Measurements from ENCODE around the gene CWC25.
"Not testable (repeated sequence)": the region's sequence is repeated elsewhere in the genome, so short reads cannot be mapped to it uniquely, and the experiment has no call there.

The CWC25 gene

GRCh38 chr17:38852771-38853291, 27.7 kb upstream of the CWC25 start:
- peak; percentile 23 for DNase-seq (ENCODE audit: low spot score)

- DNase-seq (ENCODE audit: low spot score) = no peak
Observed at GRCh38 chr17:38851434-38851833, 26.3 kb upstream of the CWC25 start.

GRCh38 chr17:38850374-38850773, 25.3 kb upstream of the CWC25 start:
- DNase-seq (ENCODE audit: low spot score) = no peak

GRCh38 chr17:38848939-38849605, 24.0 kb upstream of the CWC25 start:
- no peak for DNase-seq (ENCODE audit: low spot score)

- DNase-seq (ENCODE audit: low spot score) = no peak
Observed at GRCh38 chr17:38848557-38848891, 23.4 kb upstream of the CWC25 start.

- DNase-seq (ENCODE audit: low spot score) = no peak
Observed at GRCh38 chr17:38844261-38844757, 19.2 kb upstream of the CWC25 start.

GRCh38 chr17:38825762-38826247, 684 bp upstream of the CWC25 start:
- no peak for DNase-seq (ENCODE audit: low spot score)

GRCh38 chr17:38815576-38816193, 9.4 kb downstream of the CWC25 start:
- DNase-seq (ENCODE audit: low spot score) = peak; percentile 47

- no peak for DNase-seq (ENCODE audit: low spot score)
Observed at GRCh38 chr17:38809828-38810227, 15.3 kb downstream of the CWC25 start.

- no peak for DNase-seq (ENCODE audit: low spot score)
Observed at GRCh38 chr17:38800237-38800760, 24.8 kb downstream of the CWC25 start.

GRCh38 chr17:38799501-38800236, 25.5 kb downstream of the CWC25 start, which contains the start of gene PIP4K2B:
PIP4K2B (minus strand) TSS chr17:38799556; CDS start chr17:38799424, 132 bp downstream.
- peak; percentile 100 for DNase-seq (ENCODE audit: low spot score)

GRCh38 chr17:38798614-38799500, 26.3 kb downstream of the CWC25 start:
- peak; percentile 87 for DNase-seq (ENCODE audit: low spot score)

GRCh38 chr17:38797828-38798227, 27.3 kb downstream of the CWC25 start:
- no peak for DNase-seq (ENCODE audit: low spot score)

- DNase-seq (ENCODE audit: low spot score) = no peak
Observed at GRCh38 chr17:38797158-38797490, 28.0 kb downstream of the CWC25 start.

- DNase-seq (ENCODE audit: low spot score) = no peak
Observed at GRCh38 chr17:38796451-38797157, 28.5 kb downstream of the CWC25 start.

GRCh38 chr17:38794221-38794620, 30.9 kb downstream of the CWC25 start:
- no peak for DNase-seq (ENCODE audit: low spot score)

- DNase-seq (ENCODE audit: low spot score) = peak; percentile 17
Observed at GRCh38 chr17:38791162-38791561, 34.0 kb downstream of the CWC25 start.

GRCh38 chr17:38790148-38790707, 34.9 kb downstream of the CWC25 start:
- DNase-seq (ENCODE audit: low spot score) = not testable (repeated sequence)

- DNase-seq (ENCODE audit: low spot score) = no peak
Observed at GRCh38 chr17:38789185-38789584, 35.9 kb downstream of the CWC25 start.

GRCh38 chr17:38787999-38788398, 37.1 kb downstream of the CWC25 start:
- DNase-seq (ENCODE audit: low spot score) = not testable (repeated sequence)
